A673 (cell line): ENCODE data around the gene MRPL57.
"Not testable (repeated sequence)": the region's sequence is repeated elsewhere in the genome, so short reads cannot be mapped to it uniquely, and the experiment has no call there.

Experiments
- CTCF ChIP-seq: fragments of 300-800, 200-600 bp; sonication (generic); conservative IDR thresholded peaks from 2 replicates; pipeline ENCODE4 v1.5.1; 2017; ENCODE audit warnings: low read depth, mild to moderate bottlenecking, antibody characterized with exemption, low read length, moderate library complexity, mixed read lengths
- EZH2 ChIP-seq: fragments of 200-600 bp; sonication (generic); IDR thresholded peaks from 2 replicates; pipeline ENCODE4 v1.6.1; 2017; ENCODE audit warnings: borderline replicate concordance, low read depth, mild to moderate bottlenecking, mixed read lengths, antibody characterized with exemption, low read length; ENCODE audit not compliant: poor library complexity, severe bottlenecking

GRCh38 chr13:21197606-21198225 lies 21.3 kb downstream of the MRPL57 start:
- TF ChIP-seq CTCF, EZH2: not testable (repeated sequence)
